ENCODE measurements around the gene COQ5. TPM values are rescaled to one million over a fixed set of nuclear protein-coding genes. Genes with fewer than 3 reads are reported as not detected.
A peak's percentile ranks its signal among the peaks of the same experiment; 100 is the strongest.

The COQ5 gene
- total RNA-seq, 1 donor from 2014 or later, result 28.0 TPM

GRCh38 chr12:120468325-120468820 is 60.6 kb downstream of the COQ5 start:
- Mint-ChIP-seq H3K27ac (peak overlapping the region; percentile 85), H3K27me3 (no peaks in the 10 kb centered on the region), H3K4me3 (peak overlapping the region; percentile 90), H3K4me1 (peaks cover 32% of the 10 kb centered on the region), H3K36me3 (ENCODE audit: low read depth) (peaks cover 36% of the 10 kb centered on the region), H3K9me3 (no peaks in the 10 kb centered on the region)
- DNase-seq, result peak; percentile 77
- intact Hi-C loops (cut with micrococcal nuclease), result loop anchor here (1.0 to 2.0 kb wide), 3 partner anchors 22 to 66 kb away; partner anchors contain the start of genes GATC, RNF10 and TRIAP1

DNA sequence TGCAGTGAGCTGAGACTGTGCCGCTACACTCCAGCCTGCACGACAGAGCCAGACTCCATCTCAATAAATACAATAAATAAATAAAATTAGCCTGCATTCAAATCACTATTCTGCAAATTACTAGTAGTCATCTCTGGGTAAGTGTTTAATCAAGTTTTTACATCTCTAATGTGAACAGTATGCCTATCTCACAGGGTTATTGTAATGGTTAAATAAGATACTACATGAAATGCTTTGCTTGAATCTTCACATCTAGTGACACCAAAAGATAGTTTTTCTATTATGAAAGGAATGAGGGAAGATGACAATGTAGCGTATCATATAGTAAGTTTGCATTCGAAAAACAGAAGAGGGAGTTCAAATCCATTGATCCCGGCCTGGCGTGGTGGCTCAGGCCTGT is 61.5 kb downstream of the COQ5 start:
- no peak for DNase-seq
- H3K36me3 Mint-ChIP-seq (ENCODE audit: low read depth), result peaks cover 44% of the 10 kb centered on the region
- H3K27ac Mint-ChIP-seq, result peak overlapping the region; percentile 1
- H3K9me3 Mint-ChIP-seq, result no peaks in the 10 kb centered on the region
- H3K4me1 Mint-ChIP-seq, result peaks cover 29% of the 10 kb centered on the region
- peak overlapping the region; percentile 90 for H3K4me3 Mint-ChIP-seq
- intact Hi-C loops (cut with micrococcal nuclease), result no loop called here
- no peaks in the 10 kb centered on the region for H3K27me3 Mint-ChIP-seq

DNA sequence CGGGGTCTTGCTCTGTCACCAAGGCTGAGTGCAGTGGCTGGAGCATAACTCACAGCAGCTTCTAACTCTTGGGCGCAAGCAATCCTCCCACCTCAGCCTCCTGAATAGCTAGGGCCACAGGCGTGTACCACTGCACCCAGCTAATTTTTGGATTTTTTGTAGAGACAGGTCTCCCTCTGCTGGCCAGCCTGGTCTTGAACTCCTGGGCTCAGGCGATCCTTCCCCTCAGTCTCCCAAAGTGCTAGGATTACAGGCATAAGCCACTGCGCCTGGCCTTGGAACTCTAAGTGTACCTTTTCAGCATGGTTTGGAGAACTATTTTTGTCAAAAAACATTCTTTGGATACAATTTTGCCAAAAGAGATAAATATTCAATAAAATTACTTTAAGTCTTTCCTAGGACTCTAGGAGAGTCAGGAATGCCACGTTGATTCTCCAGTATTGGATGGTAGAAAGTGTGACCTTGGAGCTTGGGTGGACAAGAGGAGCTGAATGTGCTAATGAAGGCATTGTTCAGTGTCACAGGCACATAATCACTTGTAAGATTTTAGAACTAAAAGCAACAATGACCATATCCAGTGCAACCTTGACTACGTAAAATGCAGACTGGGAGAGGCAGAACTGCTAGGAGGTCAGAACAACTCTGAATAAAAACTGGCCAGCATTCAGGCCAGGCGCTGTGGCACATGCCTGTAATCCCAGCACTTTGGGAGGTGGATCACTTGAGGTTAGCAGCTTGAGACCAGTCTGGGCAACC is 62.2 kb downstream of the COQ5 start:
- peaks cover 50% of the 10 kb centered on the region for H3K36me3 Mint-ChIP-seq (ENCODE audit: low read depth)
- no peaks in the 10 kb centered on the region for H3K27me3 Mint-ChIP-seq
- H3K27ac Mint-ChIP-seq, result no peak overlapping the region
- intact Hi-C loops (cut with micrococcal nuclease), result no loop called here
- DNase-seq, result peak; percentile 83
- H3K4me1 Mint-ChIP-seq, result peaks cover 29% of the 10 kb centered on the region
- H3K4me3 Mint-ChIP-seq, result peak overlapping the region; percentile 9
- no peaks in the 10 kb centered on the region for H3K9me3 Mint-ChIP-seq

GRCh38 chr12:120465756-120466155 is 63.2 kb downstream of the COQ5 start:
- DNase-seq, result no peak
- Mint-ChIP-seq H3K4me1 (peaks cover 26% of the 10 kb centered on the region), H3K4me3 (no peak overlapping the region), H3K27ac (no peak overlapping the region), H3K27me3 (no peaks in the 10 kb centered on the region), H3K36me3 (ENCODE audit: low read depth) (peaks cover 54% of the 10 kb centered on the region), H3K9me3 (no peaks in the 10 kb centered on the region)
- intact Hi-C loops (cut with micrococcal nuclease), result no loop called here

- peaks cover 69% of the 10 kb centered on the region for H3K36me3 Mint-ChIP-seq (ENCODE audit: low read depth)
- no peak overlapping the region for H3K4me3 Mint-ChIP-seq
- H3K4me1 Mint-ChIP-seq, result peaks cover 22% of the 10 kb centered on the region
- H3K27ac Mint-ChIP-seq, result no peak overlapping the region
- H3K9me3 Mint-ChIP-seq, result no peaks in the 10 kb centered on the region
- DNase-seq, result no peak
- intact Hi-C loops (cut with micrococcal nuclease), result no loop called here
- H3K27me3 Mint-ChIP-seq, result no peaks in the 10 kb centered on the region
Measured at GRCh38 chr12:120463712-120464111, 65.2 kb downstream of the COQ5 start.

GRCh38 chr12:120462099-120462640 is 66.8 kb downstream of the COQ5 start:
- no peaks in the 10 kb centered on the region for H3K9me3 Mint-ChIP-seq
- peaks cover 13% of the 10 kb centered on the region for H3K4me1 Mint-ChIP-seq
- no peaks in the 10 kb centered on the region for H3K27me3 Mint-ChIP-seq
- intact Hi-C loops (cut with micrococcal nuclease), result no loop called here
- DNase-seq, result no peak
- no peak overlapping the region for H3K27ac Mint-ChIP-seq
- H3K36me3 Mint-ChIP-seq (ENCODE audit: low read depth), result peaks cover 69% of the 10 kb centered on the region
- H3K4me3 Mint-ChIP-seq, result no peak overlapping the region

DNA sequence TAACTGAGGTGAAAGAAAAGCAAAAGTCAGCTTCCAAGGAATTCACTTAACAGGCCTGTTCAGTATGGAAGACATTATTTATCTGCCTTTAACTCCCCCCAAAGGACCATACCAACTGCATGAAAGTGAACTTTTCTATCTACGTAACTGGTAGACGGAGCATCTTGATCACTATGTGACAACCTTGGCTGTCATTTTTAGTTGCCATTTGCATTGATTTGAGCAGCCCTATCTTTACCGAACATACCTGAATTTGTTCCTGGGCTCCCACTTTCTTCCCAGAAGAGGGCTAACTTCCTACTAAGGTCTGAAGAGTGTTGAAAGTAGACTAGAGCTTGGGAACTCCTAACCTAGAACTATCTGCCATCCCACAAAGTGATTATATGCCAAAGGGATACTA is 68.8 kb downstream of the COQ5 start:
- Mint-ChIP-seq H3K36me3 (ENCODE audit: low read depth) (peaks cover 74% of the 10 kb centered on the region), H3K4me3 (no peak overlapping the region)
- intact Hi-C loops (cut with micrococcal nuclease), result no loop called here

GRCh38 chr12:120457133-120457532 is 71.8 kb downstream of the COQ5 start:
- intact Hi-C loops (cut with micrococcal nuclease), result no loop called here
- Mint-ChIP-seq H3K27ac (no peak overlapping the region), H3K9me3 (no peaks in the 10 kb centered on the region), H3K4me1 (peaks cover 2% of the 10 kb centered on the region), H3K4me3 (no peak overlapping the region), H3K36me3 (ENCODE audit: low read depth) (peaks cover 54% of the 10 kb centered on the region), H3K27me3 (no peaks in the 10 kb centered on the region)
- no peak for DNase-seq

More for the DNA sequence above, 68.8 kb downstream of the COQ5 start:
- Mint-ChIP-seq H3K27me3 (no peaks in the 10 kb centered on the region), H3K27ac (no peak overlapping the region), H3K4me1 (peaks cover 3% of the 10 kb centered on the region), H3K9me3 (no peaks in the 10 kb centered on the region)
- DNase-seq, result no peak

GRCh38 chr12:120455302-120455701 is 73.7 kb downstream of the COQ5 start:
- Mint-ChIP-seq H3K36me3 (ENCODE audit: low read depth) (peaks cover 53% of the 10 kb centered on the region), H3K27me3 (no peaks in the 10 kb centered on the region), H3K4me3 (no peak overlapping the region), H3K9me3 (no peaks in the 10 kb centered on the region), H3K27ac (no peak overlapping the region), H3K4me1 (peaks cover 2% of the 10 kb centered on the region)
- intact Hi-C loops (cut with micrococcal nuclease), result no loop called here
- no peak for DNase-seq

GRCh38 chr12:120453977-120454376 is 75.0 kb downstream of the COQ5 start:
- Mint-ChIP-seq H3K4me3 (no peak overlapping the region), H3K36me3 (ENCODE audit: low read depth) (peaks cover 52% of the 10 kb centered on the region), H3K27me3 (no peaks in the 10 kb centered on the region), H3K9me3 (no peaks in the 10 kb centered on the region), H3K4me1 (peaks cover 5% of the 10 kb centered on the region), H3K27ac (no peak overlapping the region)
- intact Hi-C loops (cut with micrococcal nuclease), result no loop called here
- peak; percentile 74 for DNase-seq

Other genes starting within 250 kb of the COQ5 start
- gene RNU4-2, start 237.3 kb downstream of the COQ5 start, total RNA-seq, result 5,486 and 6,492 TPM in 2 replicates
- 2,196 and 2,563 TPM in 2 replicates for gene RNU4-1, start 235.9 kb downstream of the COQ5 start, total RNA-seq
- gene SIRT4, start 226.8 kb downstream of the COQ5 start, total RNA-seq, result 1.1 and 2.5 TPM in 2 replicates
- gene PLA2G1B, start 201.4 kb downstream of the COQ5 start, total RNA-seq, result not detected in 2 replicates
- 0.33 and 0.79 TPM in 2 replicates for gene MSI1, start 160.0 kb downstream of the COQ5 start, total RNA-seq
- gene COX6A1, start 91.0 kb downstream of the COQ5 start, total RNA-seq, result 362 and 363 TPM in 2 replicates
- gene TRIAP1, start 82.8 kb downstream of the COQ5 start, total RNA-seq, result 54.6 and 57.5 TPM in 2 replicates
- 34.1 and 41.0 TPM in 2 replicates for gene GATC, start 82.7 kb downstream of the COQ5 start, total RNA-seq
- gene SRSF9, start 59.4 kb downstream of the COQ5 start, total RNA-seq, result 249 and 255 TPM in 2 replicates
- 330 and 351 TPM in 2 replicates for gene DYNLL1, start 33.0 kb downstream of the COQ5 start, total RNA-seq
- gene RNF10, start 5.2 kb upstream of the COQ5 start, total RNA-seq, result 153 and 160 TPM in 2 replicates
- gene POP5, start 52.2 kb upstream of the COQ5 start, total RNA-seq, result 74.0 and 76.0 TPM in 2 replicates
- 0.16 and 0.17 TPM in 2 replicates for gene CABP1, start 111.5 kb upstream of the COQ5 start, total RNA-seq
- 131 and 149 TPM in 2 replicates for gene MLEC, start 158.0 kb upstream of the COQ5 start, total RNA-seq
- 25.5 and 26.2 TPM in 2 replicates for gene UNC119B, start 181.3 kb upstream of the COQ5 start, total RNA-seq
- 11.7 and 12.8 TPM in 2 replicates for gene ACADS, start 196.7 kb upstream of the COQ5 start, total RNA-seq

Measured in activated CD4-positive, alpha-beta T cell treated with anti-CD3 and anti-CD28 coated beads, Interleukin-2, amount 10 ng/mL, durations not matched to agents 24 days and 14 days (primary cell).